Calu3 (cell line): ENCODE data around the gene ARHGAP15. TPM values are rescaled to one million over a fixed set of nuclear protein-coding genes. Genes with fewer than 3 reads are reported as not detected.

Experiments
- BruUV-seq: library from RNA; stranded (reverse); fragments of 400-500 nt; replicated peaks from 2 replicates; lab custom pipeline; 2021; lab: Mats Ljungman, UMichigan
- CTCF ChIA-PET: fragments of 300-600 bp; sonication (Branson Sonifier 250); formaldehyde crosslinking; loops from one replicate; lab custom pipeline; 2022; ENCODE audit warnings: antibody characterized with exemption; lab: Charles Lee
- DNase-seq: peaks from one replicate; pipeline ENCODE4 v3.0.0; 2022
- H3K27ac Mint-ChIP-seq: one replicate; pipeline ENCODE4 v1.8.0; 2022; ENCODE audit warnings: mixed read lengths; ENCODE audit not compliant: unreplicated experiment
- H3K27me3 Mint-ChIP-seq: one replicate; pipeline ENCODE4 v1.8.0; 2022; ENCODE audit warnings: mixed read lengths; ENCODE audit not compliant: unreplicated experiment
- H3K36me3 Mint-ChIP-seq: one replicate; pipeline ENCODE4 v1.8.0; 2022; ENCODE audit warnings: mild to moderate bottlenecking, moderate library complexity, mixed read lengths; ENCODE audit not compliant: insufficient read depth, unreplicated experiment
- H3K4me1 Mint-ChIP-seq: one replicate; pipeline ENCODE4 v1.8.0; 2022; ENCODE audit warnings: mild to moderate bottlenecking, low read depth, mixed read lengths; ENCODE audit not compliant: unreplicated experiment
- H3K4me3 Mint-ChIP-seq: one replicate; pipeline ENCODE4 v1.8.0; 2022; ENCODE audit warnings: mild to moderate bottlenecking, low read depth, moderate library complexity, mixed read lengths; ENCODE audit not compliant: unreplicated experiment
- H3K9me3 Mint-ChIP-seq: one replicate; pipeline ENCODE4 v1.8.0; 2022; ENCODE audit warnings: low read depth, mixed read lengths; ENCODE audit not compliant: unreplicated experiment
- intact Hi-C: fragments of 100-400 bp; cut with micrococcal nuclease; formaldehyde crosslinking; loops from one replicate; pipeline ENCODE4 v1.10.0; 2022; ENCODE audit not compliant: unreplicated experiment
- total RNA-seq: library from RNA; stranded (reverse); gene quantifications from 2 replicates; pipeline ENCODE4 v1.2.3, GENCODE V29; 2022
- TF ChIP-seq, protein P1 (sequence below): fragments of 200-600 bp; IDR thresholded peaks from one replicate; pipeline ENCODE4 v1.8.0; 2022; ENCODE audit warnings: antibody characterized with exemption; ENCODE audit not compliant: unreplicated experiment

ARHGAP15 gene
- total RNA-seq, 1 experiment from 2014 or later, result not detected

DNA sequence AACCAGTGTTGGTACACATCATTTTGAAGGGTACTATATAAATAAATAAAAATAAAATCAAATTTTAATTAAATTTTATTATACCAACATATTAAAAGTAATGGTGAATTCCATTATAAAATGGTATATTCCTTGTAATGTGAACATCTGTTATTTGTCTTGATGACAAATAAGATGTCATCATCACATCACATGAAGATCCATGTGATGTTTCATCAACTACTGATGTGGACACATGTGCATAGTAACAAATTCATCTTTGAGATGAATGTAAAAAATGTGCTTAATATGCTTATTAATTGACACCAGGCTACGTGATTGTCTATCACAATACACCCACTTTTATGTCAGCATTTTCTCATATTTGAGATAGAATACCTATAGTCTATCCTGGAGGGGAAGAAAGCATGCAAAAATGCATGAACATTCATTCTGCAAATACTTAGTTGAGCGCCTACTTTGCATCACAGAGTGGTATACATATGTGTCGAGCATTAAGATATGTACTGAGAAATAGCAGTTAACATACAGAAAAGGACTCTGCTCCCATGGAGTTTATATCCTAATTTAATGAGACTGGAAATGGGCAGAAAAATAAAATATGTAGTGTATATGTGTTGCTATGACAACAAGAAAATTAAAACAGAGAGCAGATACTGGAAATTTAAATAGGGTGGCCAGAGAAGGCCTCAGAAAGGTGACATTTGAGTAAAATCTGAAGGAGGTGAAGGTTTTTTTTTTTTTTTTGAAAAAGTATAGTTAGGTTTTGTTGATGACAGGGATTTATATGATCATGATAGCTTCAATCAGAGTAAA, 281.1 kb downstream of the ARHGAP15 start:
- no peak overlapping the region for H3K27ac Mint-ChIP-seq
- BruUV-seq, result no TSS peak
- H3K4me1 Mint-ChIP-seq, result no peaks in the 10 kb centered on the region
- TF ChIP-seq, protein P1, sequence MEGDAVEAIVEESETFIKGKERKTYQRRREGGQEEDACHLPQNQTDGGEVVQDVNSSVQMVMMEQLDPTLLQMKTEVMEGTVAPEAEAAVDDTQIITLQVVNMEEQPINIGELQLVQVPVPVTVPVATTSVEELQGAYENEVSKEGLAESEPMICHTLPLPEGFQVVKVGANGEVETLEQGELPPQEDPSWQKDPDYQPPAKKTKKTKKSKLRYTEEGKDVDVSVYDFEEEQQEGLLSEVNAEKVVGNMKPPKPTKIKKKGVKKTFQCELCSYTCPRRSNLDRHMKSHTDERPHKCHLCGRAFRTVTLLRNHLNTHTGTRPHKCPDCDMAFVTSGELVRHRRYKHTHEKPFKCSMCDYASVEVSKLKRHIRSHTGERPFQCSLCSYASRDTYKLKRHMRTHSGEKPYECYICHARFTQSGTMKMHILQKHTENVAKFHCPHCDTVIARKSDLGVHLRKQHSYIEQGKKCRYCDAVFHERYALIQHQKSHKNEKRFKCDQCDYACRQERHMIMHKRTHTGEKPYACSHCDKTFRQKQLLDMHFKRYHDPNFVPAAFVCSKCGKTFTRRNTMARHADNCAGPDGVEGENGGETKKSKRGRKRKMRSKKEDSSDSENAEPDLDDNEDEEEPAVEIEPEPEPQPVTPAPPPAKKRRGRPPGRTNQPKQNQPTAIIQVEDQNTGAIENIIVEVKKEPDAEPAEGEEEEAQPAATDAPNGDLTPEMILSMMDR, result no peak
- H3K9me3 Mint-ChIP-seq, result no peaks in the 10 kb centered on the region
- no peaks in the 10 kb centered on the region for H3K27me3 Mint-ChIP-seq
- no peaks in the 10 kb centered on the region for H3K36me3 Mint-ChIP-seq
- DNase-seq, result no peak
- CTCF ChIA-PET, result no interaction called here
- intact Hi-C loops, result no loop called here
- no peak overlapping the region for H3K4me3 Mint-ChIP-seq

- no TSS peak for BruUV-seq
- CTCF ChIA-PET, result no interaction called here
- Mint-ChIP-seq H3K4me1 (no peaks in the 10 kb centered on the region), H3K9me3 (no peaks in the 10 kb centered on the region), H3K27me3 (no peaks in the 10 kb centered on the region), H3K4me3 (no peak overlapping the region), H3K36me3 (no peaks in the 10 kb centered on the region), H3K27ac (no peak overlapping the region)
- intact Hi-C loops, result no loop called here
- TF ChIP-seq, protein P1, result no peak
- no peak for DNase-seq
Measured at GRCh38 chr2:143415571-143415970, 286.4 kb downstream of the ARHGAP15 start.

DNA sequence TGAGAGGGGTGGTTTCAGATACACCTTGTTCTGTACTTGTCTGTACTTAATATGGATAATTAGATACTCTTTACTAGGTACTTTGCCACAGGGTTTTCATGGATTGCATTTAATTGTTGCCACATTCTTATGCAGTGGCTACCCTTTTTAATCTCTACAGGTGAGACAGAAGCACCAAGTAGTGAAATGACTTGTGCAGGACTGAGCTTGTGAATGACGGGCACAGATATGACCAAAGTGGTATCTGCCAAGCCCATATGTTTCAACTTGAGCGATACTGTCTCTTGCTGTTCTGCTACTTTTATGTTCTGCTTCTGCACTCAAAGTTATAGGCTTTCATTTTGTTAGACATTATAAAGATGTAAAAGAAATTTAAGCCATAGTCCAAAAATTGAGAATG, 288.2 kb downstream of the ARHGAP15 start:
- intact Hi-C loops, result no loop called here
- DNase-seq, result no peak
- Mint-ChIP-seq H3K4me3 (no peak overlapping the region), H3K27me3 (no peaks in the 10 kb centered on the region), H3K9me3 (no peaks in the 10 kb centered on the region), H3K36me3 (no peaks in the 10 kb centered on the region), H3K27ac (no peak overlapping the region), H3K4me1 (no peaks in the 10 kb centered on the region)
- CTCF ChIA-PET, result no interaction called here
- TF ChIP-seq, protein P1, result no peak
- no TSS peak for BruUV-seq

DNA sequence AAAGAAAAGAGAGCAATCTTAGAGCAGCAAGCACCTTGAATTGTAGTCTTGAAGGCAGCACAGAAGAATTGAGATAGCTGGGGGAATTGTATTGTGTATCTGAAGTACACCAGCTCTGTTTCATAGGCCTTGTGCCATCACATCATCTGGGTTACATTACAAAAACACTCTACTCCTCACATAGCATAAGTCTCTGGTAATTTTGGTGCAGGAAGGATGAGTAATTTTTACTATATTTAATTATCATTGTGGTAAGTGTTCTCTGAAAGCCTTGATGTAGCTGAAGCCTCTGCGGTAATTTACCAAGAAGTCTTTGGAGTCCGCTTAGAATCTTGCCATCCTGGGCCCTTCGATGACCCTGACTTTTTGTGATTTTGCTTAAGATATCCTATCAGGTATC, 291.1 kb downstream of the ARHGAP15 start:
- Mint-ChIP-seq H3K36me3 (no peaks in the 10 kb centered on the region), H3K4me3 (no peak overlapping the region), H3K27ac (no peak overlapping the region), H3K27me3 (no peaks in the 10 kb centered on the region), H3K4me1 (no peaks in the 10 kb centered on the region), H3K9me3 (no peaks in the 10 kb centered on the region)
- intact Hi-C loops, result no loop called here
- DNase-seq, result no peak
- TF ChIP-seq, protein P1, result no peak
- BruUV-seq, result no TSS peak
- CTCF ChIA-PET, result no interaction called here
